ENCODE measurements around the gene SKIC3.

Gene SKIC3

DNA sequence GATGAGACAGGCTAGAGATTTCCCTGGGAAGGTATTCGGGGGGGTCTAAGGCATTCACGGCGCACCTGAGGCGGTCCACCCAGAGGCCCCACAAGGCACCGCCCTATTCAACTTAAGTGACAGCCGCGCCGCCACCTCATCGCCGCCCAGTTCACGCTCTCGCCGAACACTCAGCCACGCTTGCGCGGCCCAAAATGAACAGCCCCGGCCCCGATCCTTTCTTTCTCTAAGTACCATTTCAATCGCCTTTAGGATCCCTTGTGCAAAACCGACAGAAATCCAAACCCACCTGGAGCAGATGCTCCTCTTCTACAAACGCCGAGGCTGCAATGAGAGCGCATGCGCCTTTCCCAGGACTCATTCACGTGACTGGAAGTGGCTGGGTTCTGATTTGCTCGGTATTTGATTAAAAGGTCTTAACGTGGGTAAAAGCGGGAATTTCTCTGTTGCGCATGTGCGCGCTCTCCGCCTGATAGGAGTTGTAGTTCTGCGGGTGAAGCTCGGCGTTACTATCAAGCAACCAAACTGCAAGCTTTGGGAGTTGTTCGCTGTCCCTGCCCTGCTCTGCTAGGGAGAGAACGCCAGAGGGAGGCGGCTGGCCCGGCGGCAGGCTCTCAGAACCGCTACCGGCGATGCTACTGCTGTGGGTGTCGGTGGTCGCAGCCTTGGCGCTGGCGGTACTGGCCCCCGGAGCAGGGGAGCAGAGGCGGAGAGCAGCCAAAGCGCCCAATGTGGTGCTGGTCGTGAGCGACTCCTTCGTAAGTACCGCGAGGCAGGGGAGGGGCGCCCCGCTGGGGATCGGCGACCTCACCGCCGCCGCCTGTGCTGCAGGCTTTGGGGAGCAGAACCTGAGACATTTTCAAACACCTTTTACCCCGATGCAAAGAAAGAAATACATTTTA is at the start of gene SKIC3, which contains the start of gene ARSK:
SKIC3 (minus strand) TSS at position 331 of the 902 bp plus-strand sequence. CDS start 7,827 bp downstream, outside the sequence.
ARSK (plus strand) TSS at position 455 of the 902 bp plus-strand sequence; CDS start at position 633, 178 bp downstream.
- peak; percentile 90 to 98 (median 97) for DNase-seq

DNA sequence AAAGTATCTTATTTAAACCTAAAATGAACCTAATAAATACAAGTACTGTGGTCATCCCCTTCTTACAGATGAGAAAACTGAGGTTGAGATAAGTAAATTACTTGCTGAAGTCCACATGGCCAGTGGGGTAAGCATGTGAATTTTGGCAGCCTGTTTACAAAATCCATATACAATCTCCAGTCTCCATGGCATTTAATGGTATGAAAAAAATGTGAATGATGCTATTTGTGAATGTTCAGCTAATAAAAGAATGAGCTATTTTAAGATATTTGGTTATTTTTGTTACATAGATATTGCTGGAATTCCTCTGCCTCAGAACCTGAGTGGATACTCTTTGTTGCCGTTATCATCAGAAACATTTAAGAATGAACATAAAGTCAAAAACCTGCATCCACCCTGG is 45.8 kb upstream of the SKIC3 start:
- DNase-seq: no peak

DNA sequence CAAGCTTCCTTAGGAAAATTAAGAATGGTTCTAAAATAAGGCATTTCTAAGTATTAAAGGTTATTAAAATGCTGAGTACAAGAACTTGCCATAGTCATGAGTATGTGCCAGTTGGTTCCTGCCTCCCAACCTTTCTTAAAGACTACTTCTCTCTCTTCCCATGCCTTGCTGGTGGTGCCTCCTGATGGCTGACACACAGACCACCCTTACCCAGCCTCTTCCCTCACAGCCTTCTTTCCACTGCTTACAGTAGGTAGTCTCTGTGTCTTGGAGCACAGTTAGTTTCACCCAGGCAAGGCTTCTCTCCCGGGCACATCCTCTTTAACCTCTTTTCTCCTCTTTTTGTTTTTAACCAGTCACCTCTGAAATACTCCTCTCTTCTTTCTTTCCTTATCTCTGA is 44.5 kb upstream of the SKIC3 start:
- DNase-seq: no peak

DNA sequence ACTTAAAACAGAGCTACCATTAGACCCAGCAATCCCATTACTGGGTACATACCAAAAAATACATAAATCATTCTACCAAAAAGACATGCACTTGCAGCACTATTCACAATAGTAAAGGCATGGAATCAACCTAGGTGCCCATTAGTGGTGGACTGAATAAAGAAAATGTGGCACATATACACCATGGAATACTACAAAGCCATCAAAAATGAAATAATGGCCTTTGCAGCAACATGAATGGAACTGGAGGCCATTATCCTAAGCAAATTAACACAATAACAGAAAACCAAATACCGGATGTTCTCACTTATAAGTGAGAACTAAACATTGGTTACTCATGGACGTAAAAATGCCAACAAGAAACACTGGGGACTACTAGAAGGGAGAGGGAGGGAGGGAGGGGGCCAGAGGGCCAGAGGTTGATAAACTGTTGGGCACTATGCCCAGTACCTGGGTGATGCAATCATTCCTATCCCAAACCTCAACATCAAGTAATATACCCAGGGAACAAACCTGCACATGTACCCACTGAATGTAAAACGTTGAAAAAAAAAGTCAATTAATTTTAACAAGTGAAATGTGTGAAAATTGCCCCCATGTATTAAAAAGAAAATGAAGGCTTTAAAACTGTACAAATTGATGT is 40.6 kb upstream of the SKIC3 start:
- no peak for DNase-seq

DNA sequence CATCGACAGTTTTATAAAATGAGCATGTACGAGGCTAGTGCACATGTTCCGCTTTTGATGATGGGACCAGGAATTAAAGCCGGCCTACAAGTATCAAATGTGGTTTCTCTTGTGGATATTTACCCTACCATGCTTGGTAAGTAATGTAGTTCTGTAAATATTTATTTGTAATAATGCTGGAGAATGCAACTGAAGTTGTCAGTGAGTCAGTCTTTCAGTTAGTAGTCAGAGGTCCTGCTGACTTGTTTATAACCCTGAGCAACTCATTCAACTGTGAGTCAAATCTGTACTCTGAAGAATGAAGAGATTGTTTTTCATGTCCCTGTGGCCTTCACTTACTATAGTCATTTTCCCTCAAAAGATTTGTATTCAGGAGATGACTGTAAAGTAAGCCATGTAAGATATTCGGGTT is 36.7 kb upstream of the SKIC3 start:
- DNase-seq: no peak

DNA sequence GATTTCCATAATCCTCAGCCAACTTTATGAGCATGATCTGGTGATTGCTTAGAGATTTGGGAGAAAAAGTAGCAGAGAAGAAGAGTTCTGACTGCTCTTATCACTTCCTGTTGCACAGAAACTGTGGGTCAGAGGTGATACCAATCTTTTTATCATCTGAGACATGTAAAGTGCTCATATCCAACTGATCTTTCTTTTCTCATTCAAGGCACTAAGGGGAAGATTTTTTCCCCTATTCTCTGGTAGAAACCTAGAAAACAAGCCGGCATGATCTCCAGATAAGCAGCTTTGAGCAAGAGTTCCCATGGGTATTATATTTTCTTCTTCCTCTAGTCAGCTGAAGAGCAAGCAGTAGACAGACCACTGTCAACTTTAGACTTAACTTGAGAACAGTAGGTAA is 36.1 kb upstream of the SKIC3 start:
- no peak for DNase-seq

DNA sequence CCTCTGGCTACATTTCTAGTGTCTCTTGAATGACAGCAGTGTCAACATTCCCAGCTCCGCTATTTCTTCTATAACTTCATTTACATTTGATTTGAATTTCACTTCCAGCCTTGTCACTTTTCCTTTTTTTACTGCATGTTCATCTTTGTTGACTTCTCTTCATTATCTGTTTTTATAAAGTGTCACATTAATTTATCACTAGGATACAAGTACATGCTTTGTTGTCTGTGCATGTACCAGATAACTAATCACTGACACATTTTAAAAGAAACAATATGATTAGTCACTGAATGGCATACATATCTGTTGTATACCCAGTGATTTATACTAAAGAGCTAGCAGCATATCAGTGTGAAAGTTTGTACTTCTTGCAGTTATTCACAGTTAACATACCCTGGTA is 29.2 kb upstream of the SKIC3 start:
- DNase-seq: no peak

DNA sequence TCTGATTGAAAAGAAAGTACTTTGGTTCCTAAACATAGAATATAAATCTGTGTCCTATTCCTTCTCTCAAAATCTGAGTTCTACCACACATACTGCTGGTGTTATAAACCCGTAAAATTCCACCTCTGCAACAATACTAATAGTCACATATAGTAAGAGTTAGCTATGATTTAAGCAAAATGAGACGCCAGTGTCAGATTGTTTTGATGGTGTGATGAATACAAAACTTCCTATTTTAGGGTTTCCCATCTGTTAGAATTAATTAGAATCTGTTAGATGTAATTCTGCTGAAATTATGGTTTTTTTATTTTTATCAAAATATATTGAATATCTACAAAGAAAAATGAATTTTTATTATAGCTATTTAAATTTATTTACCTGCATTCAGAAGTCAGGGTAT is 26.8 kb upstream of the SKIC3 start:
- no peak for DNase-seq

DNA sequence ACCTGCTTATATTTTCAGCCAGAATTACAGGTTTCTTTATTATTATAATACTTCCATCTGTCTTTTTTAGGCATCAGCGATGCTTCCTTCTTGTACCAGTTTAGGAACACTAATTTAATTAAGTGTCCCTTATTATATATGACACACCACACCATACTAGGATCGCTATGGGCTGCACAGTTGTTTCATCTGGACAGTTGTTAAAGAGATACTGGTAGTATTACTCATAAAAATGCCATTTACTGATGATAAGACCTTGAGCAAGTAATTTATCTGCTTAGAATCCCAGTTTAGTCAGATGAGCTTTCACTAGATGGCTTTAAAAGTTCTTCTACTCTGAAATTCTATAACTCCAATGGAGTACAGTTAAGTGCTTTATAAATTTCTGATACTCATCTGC is 17.2 kb upstream of the SKIC3 start:
- no peak for DNase-seq

DNA sequence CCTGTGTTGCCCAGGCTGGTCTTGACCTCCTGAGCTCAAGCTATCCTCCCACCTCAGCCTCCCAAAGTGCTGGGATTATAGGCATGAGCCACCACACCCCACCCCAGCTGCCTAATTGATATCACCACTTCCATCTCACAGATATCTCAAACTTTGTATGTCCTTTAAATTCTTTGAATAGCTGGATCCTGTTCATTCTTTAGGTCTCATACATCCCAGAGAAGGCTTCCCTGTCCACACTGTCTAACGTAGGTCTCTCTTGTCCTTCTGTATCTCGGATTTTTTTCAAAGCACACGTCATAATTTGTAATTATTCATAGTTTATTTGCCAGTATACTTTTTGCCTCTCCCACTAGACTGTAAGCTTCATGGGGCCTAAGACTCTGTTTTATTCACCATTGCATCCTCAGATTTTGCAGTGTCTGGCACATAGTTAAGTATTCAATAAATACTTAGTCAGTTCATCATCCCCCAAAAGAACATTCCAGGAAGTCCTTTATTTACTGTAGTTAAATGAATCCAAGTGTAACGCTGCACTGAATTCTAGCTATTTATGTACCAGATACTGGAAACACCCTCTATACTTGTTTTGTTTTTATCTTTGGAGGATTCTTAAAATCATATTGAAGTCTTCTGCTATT is 10.6 kb upstream of the SKIC3 start:
- no peak for DNase-seq

DNA sequence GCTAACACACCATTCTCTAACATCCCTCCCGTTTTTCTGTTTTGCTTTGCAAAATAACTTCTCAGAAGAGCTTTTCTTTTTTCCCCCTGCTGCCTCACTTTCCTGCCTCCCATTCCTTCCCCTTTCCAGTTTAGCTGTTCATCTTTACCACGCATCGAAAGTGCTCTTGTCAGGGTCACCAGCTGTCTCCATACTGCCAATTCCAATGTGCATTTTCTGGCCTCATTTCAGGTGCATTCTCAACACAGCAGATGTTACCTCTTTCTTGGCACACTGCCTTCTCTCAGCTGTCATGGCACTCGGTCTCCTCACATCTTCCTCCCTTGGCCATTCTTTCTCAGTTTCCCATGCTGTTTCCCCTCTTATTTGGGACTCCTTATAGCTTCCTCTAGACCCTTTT is 9.7 kb upstream of the SKIC3 start:
- DNase-seq: no peak

DNA sequence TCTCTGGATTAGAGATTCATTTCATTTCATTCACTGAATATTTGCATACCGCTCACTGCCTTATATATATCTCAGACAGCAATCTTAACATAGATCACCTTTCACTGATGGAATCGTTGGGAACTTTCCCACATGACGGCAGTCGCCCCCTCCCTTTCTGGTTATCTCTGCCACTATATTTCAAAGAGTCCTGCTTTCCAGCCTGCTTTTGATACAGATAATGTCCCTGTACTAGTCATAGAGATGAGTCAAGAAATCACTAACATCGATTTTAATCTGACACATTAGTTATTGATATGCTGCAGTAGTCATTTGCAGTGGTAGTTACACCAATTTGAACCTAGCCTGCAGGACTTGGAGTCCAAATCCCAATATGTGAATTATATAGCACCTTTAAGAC is 8.6 kb upstream of the SKIC3 start:
- no peak for DNase-seq

DNA sequence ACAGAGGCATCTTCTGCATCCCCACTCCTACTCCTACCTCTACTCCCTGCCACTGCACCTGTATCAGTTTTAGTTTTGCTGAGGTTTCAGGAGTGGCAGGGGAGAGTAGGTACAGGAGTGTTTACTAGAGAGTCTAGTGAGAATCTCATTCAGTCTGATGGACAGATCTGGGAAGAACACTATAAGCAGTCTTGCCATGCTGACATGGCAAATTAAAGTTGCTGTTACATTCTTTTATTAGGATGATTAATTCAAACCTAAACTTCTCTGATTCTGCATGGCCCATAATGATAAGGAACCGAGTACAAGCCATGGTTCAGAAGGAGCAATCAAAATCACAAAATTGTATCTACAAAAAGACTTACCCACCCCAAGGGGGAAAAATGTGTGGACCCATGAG is 7.5 kb upstream of the SKIC3 start:
- DNase-seq: no peak

DNA sequence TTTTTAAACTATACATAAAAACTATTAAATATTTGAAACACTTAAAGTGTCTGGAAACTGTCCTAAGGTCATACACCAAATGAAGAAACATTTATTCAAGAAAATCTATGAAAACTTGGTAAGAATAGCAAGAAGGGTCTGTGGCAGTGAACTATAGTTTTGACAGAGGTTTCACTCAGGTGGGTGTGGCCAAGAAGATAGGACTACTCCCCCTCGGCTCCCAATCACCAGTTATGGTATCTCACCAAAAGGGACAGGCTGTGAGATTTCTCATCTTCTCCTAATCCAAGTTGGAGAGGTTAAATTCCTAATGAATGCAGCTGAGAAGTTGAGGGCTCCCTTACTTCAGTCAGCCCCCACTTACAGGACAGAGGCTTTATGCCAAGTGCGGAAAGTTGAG is 3.1 kb upstream of the SKIC3 start:
- no peak for DNase-seq

DNA sequence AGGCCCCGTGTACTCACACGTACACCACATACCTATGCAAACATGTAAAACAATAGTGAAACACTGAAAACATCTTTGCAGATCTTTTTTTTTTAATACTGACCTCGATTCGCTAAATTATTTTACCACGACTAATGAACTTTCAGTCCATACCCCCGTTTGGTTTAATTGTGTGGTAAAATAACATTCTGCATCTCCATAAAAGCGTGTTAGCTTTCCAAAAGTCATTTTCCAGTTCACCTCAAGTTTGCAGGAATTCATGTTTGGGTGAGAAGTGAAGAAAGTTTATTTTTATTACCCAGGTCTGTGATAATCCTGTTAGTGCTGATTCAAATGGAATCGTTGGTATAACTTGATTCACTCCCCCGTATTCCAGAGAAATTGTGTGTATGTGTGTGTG is 776 bp upstream of the SKIC3 start:
- no peak for DNase-seq

DNA sequence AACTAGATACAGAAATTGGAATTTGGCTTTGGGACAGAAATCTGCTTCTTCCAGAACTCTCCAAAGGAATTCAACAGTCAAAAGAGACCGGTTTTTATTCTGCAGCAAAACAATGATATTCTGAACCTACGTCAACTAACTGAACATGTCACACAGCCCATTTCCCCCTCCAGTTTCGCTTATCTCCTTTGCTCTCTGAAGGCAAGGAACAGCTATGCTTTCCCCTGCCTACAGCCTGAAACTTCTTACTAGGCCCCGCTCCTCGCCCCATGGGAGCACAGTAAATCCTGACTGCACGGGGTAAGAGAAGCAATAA is 488 bp downstream of the SKIC3 start:
- no peak for DNase-seq

DNA sequence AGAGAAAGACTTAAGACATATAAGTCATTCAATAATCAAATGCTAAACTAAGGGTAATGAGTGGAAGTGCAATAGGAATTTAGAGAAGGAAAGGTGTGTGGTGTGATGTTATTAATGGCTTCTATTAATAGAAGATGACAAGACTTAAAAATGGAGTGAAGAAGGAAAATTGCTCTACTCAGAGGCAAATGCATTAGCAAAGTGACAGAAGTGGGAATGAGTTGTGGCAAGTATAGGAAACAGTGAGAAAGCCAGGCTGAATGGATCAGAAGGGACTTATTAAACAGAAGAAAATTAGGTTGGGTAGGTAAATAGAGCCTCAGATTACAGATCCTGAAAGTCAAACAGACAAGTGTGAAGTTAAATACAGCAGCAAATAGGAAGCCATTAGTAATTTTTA is 5.7 kb downstream of the SKIC3 start:
- DNase-seq: peak in 1 of 3 experiments; percentile 13

DNA sequence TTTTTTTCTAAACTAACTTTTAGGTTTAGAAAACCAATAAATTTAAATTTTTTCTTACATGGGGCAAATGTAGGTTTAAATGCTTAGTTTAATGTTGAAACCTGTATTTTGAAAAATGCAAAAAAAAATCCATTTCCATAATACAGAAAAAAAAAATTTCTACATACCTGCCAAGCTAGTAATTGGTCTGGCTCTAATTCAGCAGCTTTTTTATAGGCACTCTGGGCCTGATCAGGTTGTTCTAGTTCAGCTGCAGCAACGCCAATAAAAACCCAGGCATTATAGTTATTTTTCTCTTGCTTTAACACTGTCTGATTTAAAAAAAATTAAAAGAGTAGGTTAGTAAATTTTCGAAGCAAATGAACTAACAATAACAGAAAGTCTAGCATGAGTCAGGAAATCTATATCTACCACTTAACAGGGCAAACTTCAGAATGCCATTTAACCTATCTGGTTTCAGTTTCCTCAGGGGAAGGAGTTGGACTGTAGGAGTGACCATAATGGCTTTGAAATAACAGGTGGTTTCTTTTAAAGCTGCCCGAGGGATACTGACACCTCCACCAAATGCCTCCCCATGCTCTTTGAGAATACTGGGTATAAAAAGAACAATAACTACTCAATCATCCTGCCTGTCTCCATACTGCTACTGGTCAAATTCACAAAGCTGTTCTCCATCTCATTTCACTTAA is 11.6 kb downstream of the SKIC3 start:
- peak in 2 of 3 experiments; percentile 22 to 76 for DNase-seq

DNA sequence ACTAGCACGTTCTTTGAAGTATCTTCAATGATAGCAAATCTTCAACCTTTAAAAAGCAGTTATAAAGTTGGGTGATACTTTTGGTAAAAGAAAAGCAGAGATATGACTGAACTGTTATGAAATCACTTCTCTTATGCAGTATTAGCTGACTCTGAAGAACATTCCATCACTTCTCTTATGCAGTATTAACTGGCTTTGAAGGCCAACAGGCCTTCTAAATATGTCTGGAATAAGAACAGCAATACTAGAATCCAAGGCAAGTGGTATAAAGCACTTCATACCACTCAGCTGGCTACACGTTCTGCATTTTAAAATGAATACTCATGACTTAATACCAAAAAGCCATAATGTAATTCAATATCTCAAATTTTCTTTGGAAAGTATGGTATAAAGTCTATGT is 17.3 kb downstream of the SKIC3 start:
- no peak for DNase-seq

DNA sequence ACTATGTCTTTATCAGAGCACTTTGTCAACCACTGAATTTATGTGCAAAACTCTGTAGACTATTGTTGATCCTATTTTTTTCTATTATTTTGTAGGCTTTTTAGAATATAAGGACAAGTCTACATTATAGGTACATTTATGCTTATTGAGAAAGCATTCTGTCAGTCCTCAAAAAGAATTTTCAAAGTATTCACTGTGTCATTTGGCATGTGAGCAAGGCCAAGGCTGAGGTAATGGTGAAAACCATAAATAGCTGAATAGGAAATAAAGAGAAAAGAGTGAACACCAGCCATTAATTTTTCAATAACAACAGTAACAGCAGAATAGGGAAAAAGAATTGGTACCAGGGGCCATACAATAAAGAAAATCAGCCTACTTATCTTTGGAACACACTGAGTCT is 21.0 kb downstream of the SKIC3 start:
- DNase-seq: no peak

DNA sequence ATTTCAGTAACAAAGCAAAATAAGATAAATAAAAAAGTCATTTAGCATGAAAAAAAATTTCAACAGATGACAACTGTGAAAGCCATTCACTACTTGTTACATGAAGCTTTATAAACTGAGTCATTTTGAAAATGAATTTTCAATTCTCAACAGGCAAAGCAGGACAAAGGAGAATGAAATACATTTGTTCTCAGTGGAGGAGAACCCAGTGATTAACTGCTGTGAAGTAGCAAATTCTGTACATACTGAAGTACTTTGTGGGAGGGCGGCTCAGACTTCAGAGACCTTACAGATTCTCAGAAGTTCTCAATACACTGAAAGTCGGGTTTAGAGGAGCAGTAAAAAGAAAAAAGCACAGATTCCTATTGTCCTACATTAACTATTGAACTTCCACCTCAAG is 21.7 kb downstream of the SKIC3 start:
- no peak for DNase-seq

DNA sequence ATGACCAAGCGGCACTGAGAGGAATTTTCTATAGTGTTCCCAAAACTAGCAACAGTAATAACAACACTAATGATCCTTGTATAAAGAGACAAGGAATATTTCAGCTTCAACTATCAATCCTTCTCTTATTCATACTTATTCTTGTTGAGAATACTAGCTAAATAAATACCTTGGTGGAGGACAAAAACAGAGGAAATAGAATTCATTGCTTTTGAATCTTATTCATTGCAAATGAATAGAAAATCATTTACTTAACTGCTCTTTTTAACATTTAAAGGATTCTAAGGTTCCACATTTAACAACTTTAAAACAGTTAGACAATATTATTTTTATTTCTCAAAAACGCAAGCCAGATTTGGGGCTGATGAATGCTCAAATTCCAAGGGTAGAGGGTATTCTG is 22.4 kb downstream of the SKIC3 start:
- DNase-seq: no peak

DNA sequence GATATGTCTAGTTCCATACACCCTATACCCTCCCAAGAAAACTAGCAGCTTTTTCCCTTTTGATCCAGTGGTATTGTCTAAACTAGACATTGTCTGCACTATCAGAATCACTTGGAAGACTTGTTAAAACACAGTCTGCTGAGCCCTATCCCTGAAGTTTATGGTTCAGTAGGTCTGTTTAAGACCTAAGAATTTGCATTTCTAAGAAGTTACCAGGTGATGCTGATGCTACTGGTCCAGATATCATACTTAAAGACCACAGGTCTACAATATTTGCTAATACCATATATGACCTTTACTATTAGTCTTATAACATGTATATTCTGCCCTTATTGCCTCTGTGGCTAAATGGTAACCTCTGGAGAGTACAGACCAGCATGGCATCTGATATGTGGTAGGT is 23.3 kb downstream of the SKIC3 start:
- no peak for DNase-seq

Measured in NCI-H1417 (cell line).